T47D (cell line): ENCODE results near the gene TOR2A.
A peak's percentile ranks its signal among the peaks of the same experiment; 100 is the strongest.
"Not testable (repeated sequence)": the region's sequence is repeated elsewhere in the genome, so short reads cannot be mapped to it uniquely, and the experiment has no call there.

ENCODE experiments used
- DNase-seq, 2 experiments: peaks; one replicate each; pipeline versions ENCODE4 v3.0.0 to v3.0.0-alpha.2; 2011 to 2012; ENCODE audit warnings: low read depth in 1 of 2, low spot score in 1 of 2
- JUND ChIP-seq: IDR thresholded peaks from 2 replicates; pipeline ENCODE4 v1.6.1; 2012; ENCODE audit warnings: low read depth
- in situ Hi-C: cut with HindIII; loops from 2 replicates; pipeline ENCODE4 v1.10.0; 2016; ENCODE audit warnings: low sequenced_read_pairs, low pct_unique_long_range_greater_than_20kb

Gene TOR2A

DNA sequence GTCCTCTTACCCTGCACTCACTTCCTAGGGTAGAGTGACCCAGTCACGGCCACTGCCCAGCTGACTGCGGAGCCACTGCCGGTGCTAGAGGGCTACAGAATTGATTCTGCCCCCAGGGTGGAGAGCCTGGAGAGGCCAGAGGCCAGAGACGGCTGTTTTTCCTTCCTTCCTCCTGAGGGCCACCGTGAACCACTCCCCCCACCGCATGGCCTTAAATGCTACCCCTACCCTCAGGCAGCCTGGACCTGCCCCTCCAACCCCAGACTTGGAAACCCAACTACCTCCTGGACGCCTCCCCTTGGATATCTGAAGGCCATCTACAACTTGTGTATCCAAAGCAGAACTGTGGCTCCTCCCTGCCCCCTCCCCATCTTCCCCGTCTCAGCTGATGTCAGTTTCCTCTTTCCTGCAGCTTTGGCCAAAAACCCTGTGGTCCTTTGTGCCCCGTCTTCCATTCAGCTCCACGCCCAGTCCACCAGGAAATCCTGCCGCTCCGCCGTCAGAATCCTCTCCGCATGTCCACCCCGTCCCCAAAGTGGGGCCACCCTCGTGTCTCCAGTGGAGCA lies 27.1 kb upstream of the TOR2A start:
- in situ Hi-C loops, result no loop called here
- no peak for DNase-seq
- TF ChIP-seq JUND, result no peak

DNA sequence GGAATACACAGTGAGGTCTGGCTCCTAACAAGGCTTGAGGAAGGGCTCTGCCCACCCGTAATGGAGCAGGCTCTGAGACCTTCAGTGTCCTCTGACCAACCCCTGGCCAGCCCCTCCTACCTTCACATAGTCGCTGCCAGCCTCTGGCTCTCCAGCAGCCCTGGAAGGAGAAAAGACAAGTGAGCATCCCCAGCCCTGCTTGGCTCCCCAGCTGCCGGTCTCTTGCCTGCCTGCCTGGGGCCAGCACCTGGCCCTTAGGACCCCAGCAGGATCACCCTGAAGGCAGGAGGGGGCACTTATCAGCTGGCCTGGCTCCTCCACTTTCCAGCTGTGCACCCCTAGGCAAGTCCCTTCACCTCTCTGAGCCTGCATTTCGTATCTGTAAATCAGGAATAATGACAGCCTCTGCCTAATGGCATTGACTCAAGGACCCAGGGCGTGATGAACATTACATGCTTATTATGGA lies 26.4 kb upstream of the TOR2A start:
- no peak for DNase-seq
- in situ Hi-C loops, result no loop called here
- TF ChIP-seq JUND, result no peak

GRCh38 chr9:127761061-127761460 lies 26.0 kb upstream of the TOR2A start:
- no peak for TF ChIP-seq JUND
- in situ Hi-C loops, result no loop called here
- DNase-seq, result no peak

GRCh38 chr9:127758843-127759242 lies 23.7 kb upstream of the TOR2A start:
- no peak for TF ChIP-seq JUND
- in situ Hi-C loops, result no loop called here
- no peak for DNase-seq

DNA sequence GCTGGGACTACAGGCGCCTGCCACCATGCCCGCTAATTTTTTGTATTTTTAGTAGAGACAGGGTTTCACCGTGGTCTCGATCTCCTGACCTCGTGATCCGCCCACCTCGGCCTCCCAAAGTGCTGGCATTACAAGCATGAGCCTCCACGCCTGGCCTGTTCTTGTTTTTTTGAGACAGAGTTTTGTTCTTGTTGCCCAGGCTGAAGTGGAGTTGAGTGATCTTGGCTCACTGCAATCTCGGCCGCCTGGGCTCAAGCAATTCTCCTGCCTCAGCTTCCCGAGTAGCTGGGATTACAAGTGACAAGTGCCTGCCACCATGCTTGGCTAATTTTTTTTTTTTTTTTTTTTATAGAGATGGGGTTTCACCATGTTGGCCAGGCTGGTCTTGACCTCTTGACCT lies 21.7 kb upstream of the TOR2A start:
- not testable (repeated sequence) for DNase-seq

GRCh38 chr9:127756233-127756632 lies 21.1 kb upstream of the TOR2A start:
- DNase-seq, result no peak
- in situ Hi-C loops, result no loop called here

More for the DNA sequence above, 21.7 kb upstream of the TOR2A start:
- in situ Hi-C loops, result not testable (repeated sequence)

DNA sequence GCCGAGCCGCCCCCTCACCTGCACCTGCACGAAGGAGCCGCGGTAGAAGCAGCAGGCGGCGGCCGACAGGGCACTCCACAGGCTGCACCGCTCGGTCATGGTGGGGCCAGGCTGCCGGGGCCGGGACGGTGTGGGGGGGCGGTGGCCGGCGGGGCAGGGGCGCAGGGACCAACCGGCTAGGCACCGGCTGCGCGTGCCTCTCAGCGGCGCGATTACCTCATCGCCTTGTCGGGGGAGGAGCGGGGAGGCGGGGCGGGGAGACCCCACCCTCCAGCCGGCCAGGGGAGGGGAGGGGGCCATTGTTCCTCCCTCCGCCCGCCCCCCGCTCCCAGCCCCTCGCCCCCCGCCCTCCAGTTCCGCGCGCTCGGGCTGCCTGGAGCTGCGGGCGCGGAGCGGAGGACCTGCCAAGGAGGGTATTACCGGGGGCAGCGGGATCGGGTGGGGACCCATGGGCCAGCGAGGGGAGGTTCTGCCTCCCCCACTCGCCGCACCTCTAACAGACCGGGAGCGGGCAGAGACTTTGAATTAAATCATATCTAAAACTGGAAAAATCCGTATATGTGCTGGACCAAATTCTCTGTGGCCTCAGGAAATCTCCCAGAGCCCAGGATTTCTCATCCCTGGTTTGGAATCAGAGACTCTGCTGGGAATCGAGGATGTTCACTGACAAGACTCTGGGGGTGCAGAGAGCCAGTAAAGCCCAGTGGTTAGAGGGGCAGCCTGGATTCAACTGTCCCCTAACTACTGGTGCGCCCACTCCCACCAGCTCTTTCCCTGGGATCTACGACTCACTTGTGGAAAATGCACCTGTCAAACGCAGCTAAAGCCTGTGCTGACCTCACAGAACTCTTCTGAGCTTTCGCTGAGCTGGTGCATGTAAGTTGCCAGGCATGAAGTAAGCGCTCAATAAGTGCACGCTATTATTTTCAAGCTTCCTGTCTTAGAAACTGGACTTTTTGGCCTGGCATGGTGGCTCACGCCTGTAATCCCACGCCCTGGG lies 20.3 kb upstream of the TOR2A start:
- in situ Hi-C loops, result no loop called here
- TF ChIP-seq JUND, result no peak
- DNase-seq, result no peak

More at GRCh38 chr9:127756233-127756632, 21.1 kb upstream of the TOR2A start:
- no peak for TF ChIP-seq JUND

- DNase-seq, result no peak
- no peak for TF ChIP-seq JUND
- in situ Hi-C loops, result no loop called here
Observed at GRCh38 chr9:127754099-127755060, 19.3 kb upstream of the TOR2A start.

- in situ Hi-C loops, result no loop called here
- no peak for DNase-seq
- TF ChIP-seq JUND, result no peak
Observed at GRCh38 chr9:127753622-127754021, 18.5 kb upstream of the TOR2A start.

GRCh38 chr9:127753148-127753547 lies 18.1 kb upstream of the TOR2A start:
- DNase-seq, result no peak
- no peak for TF ChIP-seq JUND
- in situ Hi-C loops, result no loop called here

- no peak for TF ChIP-seq JUND
- in situ Hi-C loops, result no loop called here
- peak; percentile 67 to 87 for DNase-seq
Observed at GRCh38 chr9:127751269-127752054, 16.4 kb upstream of the TOR2A start.
